T-cell (primary cell): ENCODE results near the gene ANHX. TPM values are rescaled to one million over a fixed set of nuclear protein-coding genes. Genes with fewer than 3 reads are reported as not detected.

Source experiments
- ATAC-seq, 4 experiments: fragments of 200-7000 bp in 3 of 4; fragments of 150-1000 bp in 1 of 4; cut with Tn5 transposase; replicated peaks in 1 of 4; 1 replicate in 3 of 4; 2 replicates in 1 of 4; pipeline ENCODE4 v1.10.0; 2021; ENCODE audit warnings: moderate library complexity in 3 of 4, mild to moderate bottlenecking in 2 of 4, moderate number of reproducible peaks in 1 of 4
- CTCF ChIA-PET, 2 donors: fragments of 300-600 bp; sonication (Branson Sonifier 250); formaldehyde crosslinking; loops; one replicate each; lab custom pipeline; 2022; ENCODE audit warnings: antibody characterized with exemption in 2 of 2; lab: Charles Lee
- POLR2A ChIA-PET, 2 donors: fragments of 300-600 bp; sonication (Branson Sonifier 250); formaldehyde crosslinking; loops; one replicate each; lab custom pipeline; 2022; ENCODE audit warnings: antibody characterized with exemption in 2 of 2; lab: Charles Lee
- DNase-seq, 35 experiments: peaks; one replicate each; pipeline versions ENCODE4 v3.0.0 to v3.0.0-alpha.2; 2013 to 2023
- H3K27ac ChIP-seq: one replicate; pipeline ENCODE4 v1.5.1; 2013; ENCODE audit warnings: low read length
- H3K27me3 ChIP-seq, 2 experiments: replicated peaks in 1 of 2; 1 replicate in 1 of 2; 2 replicates in 1 of 2; pipeline versions ENCODE4 v1.6.1 to v1.7.0; 2013; ENCODE audit warnings: low read length in 1 of 2, mixed read lengths in 1 of 2; ENCODE audit not compliant: control insufficient read depth in 2 of 2, insufficient read depth in 2 of 2; ENCODE audit errors: extremely low read depth in 1 of 2
- H3K36me3 ChIP-seq, 2 donors: 1 replicate in 1 of 2; 2 replicates in 1 of 2; pipeline versions ENCODE4 v1.6.1 to v1.7.0; 2013; ENCODE audit warnings: low read length in 1 of 2; ENCODE audit not compliant: control insufficient read depth in 2 of 2, insufficient read depth in 1 of 2; ENCODE audit errors: extremely low read depth in 1 of 2
- H3K4me1 ChIP-seq, 2 experiments: 1 replicate in 1 of 2; 2 replicates in 1 of 2; pipeline versions ENCODE4 v1.6.1 to v1.7.0; 2013; ENCODE audit warnings: low read length in 2 of 2, mixed read lengths in 1 of 2; ENCODE audit not compliant: insufficient read depth in 2 of 2, control insufficient read depth in 1 of 2; ENCODE audit errors: extremely low read depth in 1 of 2
- H3K4me3 ChIP-seq, 2 donors: 1 replicate in 1 of 2; 2 replicates in 1 of 2; pipeline versions ENCODE4 v1.5.1 to v1.7.0; 2013; ENCODE audit warnings: mild to moderate bottlenecking in 2 of 2, low read length in 1 of 2, moderate library complexity in 1 of 2; ENCODE audit not compliant: control insufficient read depth in 1 of 2; ENCODE audit errors: extremely low read depth in 1 of 2
- H3K9me3 ChIP-seq: 2 replicates; pipeline ENCODE4 v1.7.0; 2013
- H3K27ac Mint-ChIP-seq, 2 donors: one replicate each; pipeline ENCODE4 v1.8.0; 2020 to 2021; ENCODE audit warnings: mild to moderate bottlenecking in 2 of 2, mixed read lengths in 2 of 2
- H3K27me3 Mint-ChIP-seq, 2 donors: one replicate each; pipeline ENCODE4 v1.8.0; 2021 to 2022; ENCODE audit warnings: mixed read lengths in 2 of 2
- H3K36me3 Mint-ChIP-seq: one replicate; pipeline ENCODE4 v1.8.0; 2021; ENCODE audit warnings: mixed read lengths
- H3K4me1 Mint-ChIP-seq, 3 donors: one replicate each; pipeline ENCODE4 v1.8.0; 2020 to 2022; ENCODE audit warnings: mixed read lengths in 3 of 3, mild to moderate bottlenecking in 1 of 3
- H3K4me3 Mint-ChIP-seq, 3 donors: one replicate each; pipeline ENCODE4 v1.8.0; 2020 to 2022; ENCODE audit warnings: mild to moderate bottlenecking in 3 of 3, mixed read lengths in 3 of 3, moderate library complexity in 3 of 3
- H3K9me3 Mint-ChIP-seq, 3 donors: one replicate each; pipeline ENCODE4 v1.8.0; 2020 to 2022; ENCODE audit warnings: mixed read lengths in 3 of 3
- WGBS: methylation state at CpG from one replicate; pipeline ENCODE4 v1.1.5; 2013; ENCODE audit warnings: missing lambda C conversion rate; ENCODE audit not compliant: insufficient coverage; 5-methylcytosine and 5-hydroxymethylcytosine counted together
- total RNA-seq, 35 experiments: library from RNA in 6 of 35; stranded (reverse) in 6 of 35; fragments of 120-200 nt in 1 of 35; gene quantifications; one replicate each; pipeline versions ENCODE4 v1.2.1 to v1.2.4 and lab custom pipeline; 2013 to 2026

The ANHX gene
- total RNA-seq, 5 donors from 2014 or later (not counting 1 experiment from before 2014, with no cell fraction given): not detected

DNA sequence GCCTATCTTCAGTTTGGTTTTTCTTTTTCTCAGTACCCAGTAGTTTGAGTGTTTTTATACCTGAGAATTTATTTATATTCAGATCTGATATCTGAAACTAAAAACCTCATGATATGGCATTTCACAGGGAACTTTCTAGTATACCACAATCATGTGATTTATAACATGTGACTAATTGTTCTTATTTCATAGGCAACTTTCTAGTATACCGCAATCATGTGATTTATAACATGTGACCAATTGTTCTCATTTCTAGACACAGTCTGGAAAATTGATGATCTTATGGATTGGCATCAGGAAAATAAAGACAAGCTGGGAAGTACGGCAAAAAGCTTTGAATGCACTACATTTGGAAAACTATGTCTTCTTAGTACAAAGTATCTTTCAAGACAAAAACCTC, 33.8 kb downstream of the ANHX start:
- DNase-seq (no peak), ATAC-seq (no peak)
- H3K27ac ChIP-seq: no peak overlapping the region
- Mint-ChIP-seq H3K27me3 (no peaks in the 10 kb centered on the region), H3K4me3 (no peak overlapping the region), H3K4me1 (no peaks in the 10 kb centered on the region), H3K36me3 (peaks cover 68% of the 10 kb centered on the region), H3K9me3 (peaks cover 13 to 59% (median 37%) of the 10 kb centered on the region in 3 donors), H3K27ac (no peak overlapping the region)
- H3K4me3 ChIP-seq: no peak overlapping the region
- no CpG with 5 or more reads among the region's 2 CpGs for WGBS
- H3K9me3 ChIP-seq: peaks cover 47% of the 10 kb centered on the region
- H3K36me3 ChIP-seq: peaks cover 0 to 30% of the 10 kb centered on the region in 2 donors
- CTCF ChIA-PET: no interaction called here
- no peaks in the 10 kb centered on the region for H3K27me3 ChIP-seq
- POLR2A ChIA-PET: no interaction called here
- H3K4me1 ChIP-seq: no peaks in the 10 kb centered on the region

- Mint-ChIP-seq H3K4me3 (peak overlapping the region in 1 of 3 donors; percentile 17), H3K4me1 (peaks cover 0 to 4% (median 1%) of the 10 kb centered on the region in 3 donors), H3K36me3 (peaks cover 87% of the 10 kb centered on the region), H3K9me3 (peaks cover 14 to 55% (median 51%) of the 10 kb centered on the region in 3 donors), H3K27ac (no peak overlapping the region), H3K27me3 (no peaks in the 10 kb centered on the region)
- no peak overlapping the region for H3K27ac ChIP-seq
- POLR2A ChIA-PET: no interaction called here
- WGBS: 100% methylated on average over 4 of the region's 5 CpGs
- peaks cover 52 to 84% of the 10 kb centered on the region in 2 donors for H3K36me3 ChIP-seq
- ATAC-seq (no peak), DNase-seq (no peak)
- peaks cover 27% of the 10 kb centered on the region for H3K9me3 ChIP-seq
- CTCF ChIA-PET: interaction anchor here in 1 of 2 donors (0.6 kb wide), 1 partner anchor 230 kb away, joined by 3 read pairs; no protein-coding TSS in a partner anchor
- H3K27me3 ChIP-seq: no peaks in the 10 kb centered on the region
- peak overlapping the region in 1 of 2 donors; percentile 48 for H3K4me3 ChIP-seq
- peaks cover 0 to 3% of the 10 kb centered on the region in 2 experiments for H3K4me1 ChIP-seq
Measured at GRCh38 chr12:133192847-133193246, 42.8 kb downstream of the ANHX start.

- H3K4me3 Mint-ChIP-seq: peak overlapping the region in 2 of 3 donors; percentile 17 to 31
- Histone ChIP-seq H3K36me3 (peaks cover 49 to 92% of the 10 kb centered on the region in 2 donors), H3K9me3 (peaks cover 23% of the 10 kb centered on the region), H3K27me3 (no peaks in the 10 kb centered on the region), H3K4me3 (peak overlapping the region in 1 of 2 donors; percentile 46), H3K27ac (no peak overlapping the region), H3K4me1 (peaks cover 0 to 3% of the 10 kb centered on the region in 2 experiments)
- H3K9me3 Mint-ChIP-seq: peaks cover 23 to 63% (median 59%) of the 10 kb centered on the region in 3 donors
- CTCF ChIA-PET: no interaction called here
- H3K27ac Mint-ChIP-seq: no peak overlapping the region
- POLR2A ChIA-PET: no interaction called here
- H3K27me3 Mint-ChIP-seq: no peaks in the 10 kb centered on the region
- H3K4me1 Mint-ChIP-seq: peaks cover 5 to 11% (median 6%) of the 10 kb centered on the region in 3 donors
- H3K36me3 Mint-ChIP-seq: peaks cover 100% of the 10 kb centered on the region
- DNase-seq: no peak
- ATAC-seq: no peak
- WGBS: no CpG with 5 or more reads among the region's 2 CpGs
Measured at GRCh38 chr12:133190176-133190575, 45.5 kb downstream of the ANHX start.

DNA sequence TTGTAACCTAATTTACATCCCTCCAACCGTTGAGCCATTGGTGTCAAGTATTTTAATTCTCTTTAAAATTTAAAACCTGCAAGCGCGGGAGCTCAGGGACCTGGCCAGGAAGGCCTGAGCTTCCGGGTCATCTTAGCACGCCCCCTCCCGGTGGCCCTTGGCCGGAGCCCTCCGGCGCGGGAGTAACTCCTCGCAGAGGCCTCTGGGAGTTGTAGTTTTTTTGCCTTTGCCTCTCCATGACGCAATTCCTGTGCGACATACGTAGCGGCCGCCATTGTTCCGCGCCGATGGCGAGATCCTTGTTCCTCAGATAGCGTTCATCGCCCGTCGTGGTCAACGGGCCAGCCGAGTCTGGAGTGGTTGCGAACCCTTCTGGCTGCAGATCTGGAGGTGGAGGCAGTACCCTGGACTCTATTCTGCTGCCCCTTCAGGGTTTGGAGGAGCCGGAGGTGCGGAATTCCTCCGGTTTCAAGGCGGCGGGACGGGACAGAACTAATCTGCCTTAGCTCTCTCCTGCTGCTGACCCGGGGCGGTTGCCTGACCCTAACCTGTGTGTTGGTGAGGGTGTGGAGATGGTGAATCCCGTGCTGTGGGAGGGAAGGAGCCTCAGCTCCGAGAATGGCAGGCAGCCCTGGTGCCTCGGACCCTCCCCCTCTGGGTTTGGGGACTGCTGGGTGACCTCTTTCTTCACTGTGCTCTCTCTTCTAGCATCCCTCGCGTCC, 54.3 kb downstream of the ANHX start, which contains the start of gene ZNF268:
ZNF268 (plus strand) TSS at position 258 of the 722 bp plus-strand sequence. CDS start 503 bp downstream, outside the sequence.
- 5% methylated on average over 25 of the region's 40 CpGs for WGBS
- Mint-ChIP-seq H3K36me3 (peaks cover 61% of the 10 kb centered on the region), H3K4me1 (peaks cover 25 to 27% (median 26%) of the 10 kb centered on the region in 3 donors), H3K9me3 (peaks cover 29 to 59% (median 49%) of the 10 kb centered on the region in 3 donors), H3K27ac (peak within 1 kb of the TSS; percentile 83 to 89), H3K27me3 (no peaks in the 10 kb centered on the region), H3K4me3 (peak within 1 kb of the TSS; percentile 91 to 98 (median 94))
- CTCF ChIA-PET: interaction anchor here (0.6 to 1.0 kb wide), 3 partner anchors 51 to 101 kb away, joined by 3 to 6 read pairs (median 5); partner anchors contain the start of genes ZNF10 (in 1 of the 2), ZNF140 (in 1 of the 2) and ZNF891 (in 1 of the 2)
- ATAC-seq: peak; percentile 88 to 92 (median 90)
- Histone ChIP-seq H3K4me3 (peak within 1 kb of the TSS; percentile 87 to 100), H3K4me1 (peaks cover 3 to 13% of the 10 kb centered on the region in 2 experiments), H3K9me3 (peaks cover 3% of the 10 kb centered on the region), H3K36me3 (peaks cover 18 to 35% of the 10 kb centered on the region in 2 donors), H3K27ac (peak within 1 kb of the TSS; percentile 88), H3K27me3 (no peaks in the 10 kb centered on the region)
- POLR2A ChIA-PET: interaction anchor here in 1 of 2 donors (0.7 kb wide), 1 partner anchor 101 kb away, joined by 3 read pairs; no protein-coding TSS in a partner anchor
- peak; percentile 63 to 92 (median 80) for DNase-seq

GRCh38 chr12:133180669-133181068, 55.0 kb downstream of the ANHX start:
- peaks cover 23 to 27% (median 26%) of the 10 kb centered on the region in 3 donors for H3K4me1 Mint-ChIP-seq
- no CpG with 5 or more reads among the region's 8 CpGs for whole genome bisulfite sequencing
- ChIA-PET CTCF (interaction anchor here (1.0 kb wide), 2 partner anchors 51 to 99 kb away, joined by 3 to 5 read pairs; partner anchors contain the start of genes ZNF10 (in 1 of the 2) and ZNF891 (in 1 of the 2)), POLR2A (interaction anchor here in 1 of 2 donors (0.7 kb wide), 1 partner anchor 101 kb away, joined by 3 read pairs; no protein-coding TSS in a partner anchor)
- H3K4me3 Mint-ChIP-seq: peak overlapping the region; percentile 42 to 98 (median 57)
- DNase-seq (no peak), ATAC-seq (no peak)
- H3K36me3 ChIP-seq: peaks cover 18 to 28% of the 10 kb centered on the region in 2 donors
- no peaks in the 10 kb centered on the region for H3K27me3 ChIP-seq
- peaks cover 25 to 62% (median 53%) of the 10 kb centered on the region in 3 donors for H3K9me3 Mint-ChIP-seq
- peaks cover 60% of the 10 kb centered on the region for H3K36me3 Mint-ChIP-seq
- no peak overlapping the region for H3K4me3 ChIP-seq
- H3K4me1 ChIP-seq: peaks cover 3 to 13% of the 10 kb centered on the region in 2 experiments
- H3K27ac Mint-ChIP-seq: no peak overlapping the region
- H3K9me3 ChIP-seq: peaks cover 3% of the 10 kb centered on the region
- no peaks in the 10 kb centered on the region for H3K27me3 Mint-ChIP-seq
- H3K27ac ChIP-seq: peak overlapping the region; percentile 88

DNA sequence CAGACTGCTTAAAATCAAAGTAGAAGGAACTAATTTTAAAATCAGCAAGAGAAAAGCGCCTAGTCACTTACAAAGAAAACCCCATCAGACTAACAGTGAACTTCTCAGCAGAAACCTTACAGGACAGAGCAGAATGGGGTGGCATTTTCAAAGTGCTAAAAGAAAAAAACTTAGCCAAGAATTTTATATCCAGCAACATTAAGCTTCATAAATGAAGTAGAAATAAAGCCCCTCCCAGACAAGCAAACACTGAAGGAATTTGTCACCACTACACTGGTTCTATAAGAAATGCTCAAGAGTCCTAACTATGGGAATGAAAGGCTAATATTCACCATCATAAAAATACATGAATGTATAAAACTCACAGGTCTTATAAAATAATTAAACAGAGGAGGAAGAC, 60.8 kb downstream of the ANHX start:
- POLR2A ChIA-PET: no interaction called here

More for the DNA sequence above, 60.8 kb downstream of the ANHX start:
- no peak for ATAC-seq
- Mint-ChIP-seq H3K4me1 (no peaks in the 10 kb centered on the region), H3K4me3 (no peak overlapping the region), H3K9me3 (peaks cover 16 to 50% (median 50%) of the 10 kb centered on the region in 3 donors), H3K36me3 (peaks cover 31% of the 10 kb centered on the region), H3K27me3 (no peaks in the 10 kb centered on the region), H3K27ac (no peak overlapping the region)
- no peak overlapping the region for H3K4me3 ChIP-seq
- no peaks in the 10 kb centered on the region for H3K36me3 ChIP-seq
- no CpG with 5 or more reads among the region's 1 CpG for WGBS
- H3K4me1 ChIP-seq: no peaks in the 10 kb centered on the region
- CTCF ChIA-PET: no interaction called here
- H3K27me3 ChIP-seq: peaks cover 0 to 15% of the 10 kb centered on the region in 2 experiments
- DNase-seq: no peak
- H3K27ac ChIP-seq: no peak overlapping the region
- H3K9me3 ChIP-seq: no peaks in the 10 kb centered on the region
